GM21423 (cell line): ENCODE results near the gene CAPN14.

Source experiments
- ATAC-seq: cut with Tn5 transposase; IDR thresholded peaks from one replicate; pipeline ENCODE4 v1.9.1; 2021; ENCODE audit warnings: mild to moderate bottlenecking, moderate library complexity; ENCODE audit not compliant: unreplicated experiment

Gene CAPN14, protein sequence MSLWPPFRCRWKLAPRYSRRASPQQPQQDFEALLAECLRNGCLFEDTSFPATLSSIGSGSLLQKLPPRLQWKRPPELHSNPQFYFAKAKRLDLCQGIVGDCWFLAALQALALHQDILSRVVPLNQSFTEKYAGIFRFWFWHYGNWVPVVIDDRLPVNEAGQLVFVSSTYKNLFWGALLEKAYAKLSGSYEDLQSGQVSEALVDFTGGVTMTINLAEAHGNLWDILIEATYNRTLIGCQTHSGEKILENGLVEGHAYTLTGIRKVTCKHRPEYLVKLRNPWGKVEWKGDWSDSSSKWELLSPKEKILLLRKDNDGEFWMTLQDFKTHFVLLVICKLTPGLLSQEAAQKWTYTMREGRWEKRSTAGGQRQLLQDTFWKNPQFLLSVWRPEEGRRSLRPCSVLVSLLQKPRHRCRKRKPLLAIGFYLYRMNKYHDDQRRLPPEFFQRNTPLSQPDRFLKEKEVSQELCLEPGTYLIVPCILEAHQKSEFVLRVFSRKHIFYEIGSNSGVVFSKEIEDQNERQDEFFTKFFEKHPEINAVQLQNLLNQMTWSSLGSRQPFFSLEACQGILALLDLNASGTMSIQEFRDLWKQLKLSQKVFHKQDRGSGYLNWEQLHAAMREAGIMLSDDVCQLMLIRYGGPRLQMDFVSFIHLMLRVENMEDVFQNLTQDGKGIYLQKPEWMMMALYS

DNA sequence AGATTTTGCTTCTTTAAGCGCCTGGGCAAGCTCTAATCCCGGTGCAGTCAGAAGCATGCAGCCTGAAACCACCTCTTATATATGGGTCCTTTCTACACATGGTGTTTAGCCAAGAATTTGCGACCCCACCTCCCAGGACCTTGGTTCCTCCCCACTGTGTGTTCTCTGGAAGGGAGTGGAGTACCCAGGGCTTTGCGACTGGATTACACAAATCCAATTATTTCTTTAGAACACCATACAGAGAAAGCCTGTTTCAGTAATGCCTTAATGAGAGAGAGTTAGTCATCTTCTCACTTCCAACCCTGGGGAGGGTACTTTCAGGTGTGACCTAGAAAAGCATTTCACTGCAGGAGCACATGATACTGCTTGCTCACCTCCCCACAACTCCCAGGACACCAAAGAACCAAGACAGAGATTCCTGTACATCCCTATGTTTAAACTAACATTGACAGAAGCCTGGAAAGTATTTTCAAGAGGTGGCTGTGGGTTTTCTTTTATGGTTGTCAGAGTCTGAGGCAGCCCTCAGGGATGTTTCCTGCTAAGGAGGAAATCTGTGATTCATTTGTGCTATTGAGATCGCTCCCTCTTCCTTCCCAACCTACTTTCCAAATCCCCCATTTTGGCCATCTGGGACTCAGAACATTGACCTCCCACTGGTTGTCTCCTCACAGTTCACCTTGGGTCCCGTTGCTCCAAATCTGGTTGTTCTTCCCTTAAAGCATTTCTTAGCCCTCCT is at the start of gene CAPN14:
Gene CAPN14, minus strand, starts transcription at position 51 of the 736 bp plus-strand sequence. CDS start 12,068 bp downstream, outside the sequence.
- ATAC-seq = no peak

DNA sequence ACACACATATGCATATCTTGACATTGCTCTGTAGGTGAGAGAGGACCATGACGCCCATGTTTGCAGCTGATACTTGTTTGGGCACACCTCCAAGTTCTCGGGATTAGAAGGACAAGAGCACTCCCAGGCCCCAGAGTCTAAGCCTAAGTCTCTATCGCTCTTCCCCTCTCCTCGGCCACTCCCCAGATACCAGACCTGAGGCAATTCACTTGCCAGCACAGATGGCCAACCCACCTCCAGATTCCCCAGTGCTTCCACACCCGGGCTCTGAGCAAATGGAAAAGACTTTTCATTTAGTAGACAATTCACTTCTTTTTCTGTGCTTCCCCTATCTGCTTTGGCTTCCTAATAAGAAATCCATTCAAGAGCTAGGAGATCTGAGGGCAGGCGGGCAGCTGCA is 49.5 kb upstream of the CAPN14 start:
- ATAC-seq = no peak

DNA sequence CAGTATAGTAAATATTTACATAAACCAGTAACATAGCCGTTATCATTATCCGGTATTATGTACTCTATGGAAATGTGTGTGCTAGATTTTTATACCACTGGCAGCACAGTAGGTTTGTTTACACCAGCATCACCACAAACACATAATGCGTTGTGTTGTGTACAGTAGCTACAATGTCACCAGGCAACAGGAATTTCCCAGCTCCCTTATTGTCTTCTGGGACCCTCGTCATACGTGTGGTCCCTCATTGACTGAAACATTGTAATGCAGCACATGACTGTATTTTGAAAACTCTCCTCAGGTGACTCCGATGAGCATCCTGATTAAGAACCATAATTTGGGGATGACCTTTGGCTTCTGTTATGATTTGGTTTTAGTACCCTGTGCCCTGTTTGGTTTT is 47.9 kb upstream of the CAPN14 start:
- no peak for ATAC-seq

DNA sequence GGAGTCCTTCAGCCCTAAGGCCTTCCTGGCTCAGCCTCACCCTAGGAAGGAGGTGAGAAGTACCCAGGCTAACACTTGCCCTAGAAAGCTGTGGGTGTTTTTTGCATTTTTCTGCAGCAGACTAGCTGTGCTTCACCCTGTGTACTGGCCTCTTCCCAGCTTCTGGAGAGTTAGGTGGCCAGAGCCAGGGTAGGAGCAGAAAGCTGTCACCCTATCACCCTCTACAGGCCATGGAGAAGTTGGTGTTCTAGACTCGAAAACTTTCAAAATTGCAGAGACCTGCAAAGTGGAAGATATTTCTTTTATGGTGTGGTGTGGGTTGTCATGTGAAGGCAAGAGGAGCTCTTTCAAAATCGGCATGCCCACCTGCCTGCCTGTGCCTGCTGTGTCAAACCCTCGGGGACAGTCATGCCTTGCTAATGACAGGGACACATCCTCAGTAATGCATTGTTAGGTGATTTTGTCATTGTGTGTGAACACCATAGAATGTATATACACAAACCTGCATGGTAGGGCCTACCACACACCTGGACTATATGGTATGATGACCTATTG is 46.4 kb upstream of the CAPN14 start:
- ATAC-seq = no peak

DNA sequence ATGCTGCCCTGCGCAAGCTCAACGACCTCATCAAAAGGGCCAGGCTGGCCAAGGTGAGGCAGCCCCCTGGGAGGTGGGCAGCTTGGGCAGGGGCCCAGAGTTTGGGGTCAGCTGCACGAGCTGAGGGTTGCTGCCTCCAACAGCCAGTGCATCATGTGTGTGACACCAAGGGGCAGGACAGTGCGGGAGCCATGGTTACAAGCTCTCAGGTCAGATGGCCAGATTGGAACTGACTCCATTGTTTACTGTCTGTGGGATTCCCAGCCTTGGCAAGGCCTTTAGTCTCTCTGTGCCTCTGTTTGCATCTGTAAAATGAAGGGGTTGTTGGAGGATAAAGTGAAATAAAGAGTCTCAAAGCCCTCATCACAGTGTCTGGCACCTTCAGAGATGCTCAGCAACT is 43.6 kb upstream of the CAPN14 start:
- ATAC-seq = no peak

DNA sequence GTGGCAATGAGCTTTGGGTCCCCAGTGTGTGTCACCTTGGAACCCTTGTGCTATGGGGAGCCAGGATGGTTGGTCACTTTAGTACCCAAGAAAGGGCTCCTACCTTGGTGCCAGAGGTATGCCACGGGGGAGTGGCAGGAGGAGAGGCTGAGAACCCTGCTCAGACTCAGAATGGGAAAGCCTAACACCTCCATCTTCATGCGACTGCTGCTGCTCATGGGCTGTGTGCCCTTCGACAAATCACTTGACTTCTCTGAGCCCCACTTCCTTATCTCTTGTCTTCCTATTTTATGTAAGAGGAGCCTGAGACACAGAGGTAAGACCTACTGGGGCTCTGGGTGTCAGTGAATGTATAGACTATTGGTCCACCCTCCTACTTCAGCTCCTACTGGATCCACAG is 41.8 kb upstream of the CAPN14 start:
- no peak for ATAC-seq

DNA sequence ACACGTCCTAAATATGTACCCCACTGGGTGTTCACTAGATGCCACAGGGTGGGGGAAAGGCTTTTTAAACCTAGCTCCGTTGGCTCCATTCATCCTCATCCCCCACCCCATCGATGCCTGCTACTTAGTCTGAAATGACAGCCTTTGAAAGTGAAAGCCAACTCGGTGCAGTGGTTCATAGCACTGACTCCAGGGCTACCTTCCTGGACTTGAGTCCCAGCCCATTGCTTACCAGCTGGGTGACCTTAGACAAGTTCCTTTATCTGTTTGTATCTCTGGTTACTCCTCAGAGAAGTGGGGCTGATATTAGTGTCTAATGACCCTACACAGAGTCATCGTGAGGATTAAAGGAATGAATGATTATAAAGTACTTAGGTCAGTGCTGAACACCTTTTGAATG is 41.0 kb upstream of the CAPN14 start:
- peak; percentile 37 for ATAC-seq

DNA sequence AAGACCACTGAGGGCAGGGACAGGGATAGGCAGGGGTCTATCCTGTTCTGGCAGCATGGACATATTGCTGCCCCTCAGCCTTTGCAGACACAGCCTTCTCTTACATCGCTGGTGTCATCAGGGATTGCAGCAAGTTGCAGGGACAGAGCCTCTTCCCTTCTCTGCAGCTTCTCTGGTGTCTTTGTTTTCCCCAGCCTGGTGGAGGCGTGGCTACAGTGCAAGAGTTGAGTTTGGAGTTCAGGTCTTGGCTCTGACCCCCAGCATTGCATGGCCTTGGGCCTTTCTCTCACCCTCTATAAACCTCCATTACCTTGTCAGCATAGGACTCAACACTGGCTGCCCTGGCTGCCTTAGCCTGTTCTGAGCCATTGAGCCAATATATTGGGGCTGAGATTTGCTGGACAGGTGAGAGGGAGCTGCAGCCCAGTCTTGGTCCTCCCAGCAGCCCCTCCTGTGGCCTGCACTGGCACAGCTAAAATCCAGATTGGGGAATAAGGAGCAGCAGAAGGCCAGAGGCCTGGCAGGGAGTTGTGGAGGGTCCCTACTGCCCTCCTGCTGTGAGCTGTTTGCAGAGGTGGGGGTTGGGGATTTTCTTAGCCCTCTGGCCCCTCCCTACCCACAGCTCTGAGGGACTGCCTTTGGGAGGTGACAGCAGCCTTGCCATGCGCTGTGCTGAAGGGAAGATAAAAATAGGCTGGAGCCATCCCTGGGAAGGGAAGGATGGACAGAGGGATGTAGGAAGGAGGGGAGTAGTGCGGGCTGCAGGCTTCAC is 39.5 kb upstream of the CAPN14 start:
- peak; percentile 11 for ATAC-seq

DNA sequence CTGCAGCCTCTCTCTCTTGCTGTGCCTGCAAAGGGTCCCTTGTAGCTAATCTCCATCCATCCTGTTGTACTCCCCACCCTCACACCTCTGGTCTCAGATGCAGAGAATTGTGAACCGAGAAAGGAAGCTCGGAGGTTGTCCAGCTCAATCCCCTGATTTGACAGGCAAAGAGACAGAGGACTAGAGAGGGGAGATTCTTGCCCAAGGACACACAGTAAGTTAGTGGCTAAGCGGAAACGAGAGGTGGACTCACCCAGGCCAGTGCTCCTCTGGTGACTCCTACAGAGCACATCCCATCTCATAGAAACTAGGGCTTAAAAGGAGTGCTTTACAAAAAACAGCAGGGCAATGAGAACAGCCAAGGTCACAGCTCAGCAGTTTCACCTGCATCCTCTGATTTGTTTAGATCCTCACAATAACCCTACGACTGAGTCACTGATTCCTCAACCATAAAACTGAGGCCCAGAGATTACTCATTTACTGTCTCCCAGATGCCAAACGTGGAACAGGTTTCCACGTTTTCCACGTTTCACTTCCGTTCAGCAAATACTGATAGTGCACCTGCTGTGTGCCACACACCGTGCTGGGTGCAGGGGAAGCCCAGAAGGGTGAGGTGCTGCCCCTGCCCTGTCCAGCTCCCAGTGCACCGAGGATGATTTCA is 38.7 kb upstream of the CAPN14 start:
- ATAC-seq = peak; percentile 67

DNA sequence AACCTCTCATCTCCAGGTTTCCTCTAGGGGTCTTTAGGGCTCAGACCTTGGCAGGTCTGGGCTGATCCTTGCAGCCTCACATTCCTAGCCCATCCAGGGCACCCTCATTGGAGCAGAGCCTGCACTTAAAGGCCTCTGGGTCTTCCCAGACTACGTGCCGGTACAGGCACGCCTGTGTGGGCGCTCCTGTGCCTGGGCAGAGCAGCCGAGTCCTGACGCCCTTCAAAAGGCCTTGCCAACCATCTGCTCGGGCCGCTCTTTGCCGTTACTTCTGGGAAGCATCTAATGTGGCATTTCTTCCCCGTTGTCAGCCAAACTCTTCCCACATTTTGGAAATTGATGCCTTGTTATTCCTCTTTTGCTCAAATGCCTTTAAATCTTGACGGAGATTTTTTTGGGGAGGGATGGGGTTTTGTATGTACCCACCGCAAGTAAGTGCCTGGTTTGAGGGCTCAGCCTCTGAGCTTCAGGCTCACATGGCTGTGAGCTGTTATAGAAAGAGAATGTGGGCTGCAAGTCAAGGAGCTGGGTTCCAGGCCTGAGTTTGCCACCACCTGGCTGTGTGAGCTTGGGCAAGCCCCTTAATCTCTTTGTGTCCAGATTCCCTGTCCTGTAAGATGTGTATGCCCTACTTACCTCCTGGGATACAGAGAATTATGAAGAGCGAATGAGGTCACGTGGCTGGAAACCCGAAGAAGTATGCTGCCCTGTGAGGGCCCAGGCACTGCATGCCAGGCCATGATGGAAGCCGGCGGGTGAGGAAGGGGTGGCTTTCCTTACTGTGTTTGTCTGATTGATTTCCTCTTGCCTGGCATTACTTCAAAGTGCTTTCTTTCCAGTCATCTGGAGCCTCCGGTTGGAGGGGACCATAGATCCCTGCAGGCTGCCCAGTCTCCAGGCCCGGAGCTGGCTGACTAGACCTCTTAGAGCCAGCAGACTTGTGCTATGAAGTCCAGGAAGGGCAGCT is 37.2 kb upstream of the CAPN14 start:
- ATAC-seq = no peak

DNA sequence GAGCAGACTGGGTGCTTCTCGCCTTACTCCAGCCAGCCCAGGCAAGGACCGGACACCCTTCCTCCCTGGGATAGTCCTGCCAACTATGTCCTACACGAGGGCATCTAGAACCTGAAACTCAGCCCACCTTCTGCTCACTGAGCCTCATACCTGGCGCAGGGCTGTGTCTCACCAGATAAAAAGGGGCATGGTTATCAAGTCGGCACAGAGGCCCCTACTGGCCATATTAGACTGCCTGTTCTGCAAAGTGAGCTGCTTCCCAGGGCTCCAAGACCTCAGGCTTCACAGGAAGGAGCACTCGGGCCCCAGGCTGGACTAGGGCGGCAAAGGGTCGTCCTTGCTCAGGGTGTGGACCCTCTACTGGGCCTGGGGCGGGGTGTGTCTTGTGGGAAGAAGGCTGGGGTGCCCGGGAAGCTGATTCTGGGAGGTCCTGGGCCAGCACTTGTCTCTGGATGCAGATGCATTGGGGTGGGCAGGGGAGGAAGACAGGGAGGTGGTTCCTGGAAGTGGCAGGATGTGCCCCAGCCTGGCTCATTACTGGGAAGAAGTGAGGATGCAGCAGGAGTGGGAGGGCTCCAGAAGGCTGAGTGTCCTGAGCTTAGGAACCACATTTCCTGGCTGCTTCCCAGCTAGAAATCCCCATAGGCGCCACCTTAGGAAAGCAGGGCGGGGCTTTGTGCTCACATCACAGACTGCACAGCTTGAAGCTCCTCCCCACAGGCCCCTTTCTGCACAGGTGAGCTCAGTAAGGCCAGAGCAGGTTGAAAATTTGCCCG is 36.2 kb upstream of the CAPN14 start:
- no peak for ATAC-seq

DNA sequence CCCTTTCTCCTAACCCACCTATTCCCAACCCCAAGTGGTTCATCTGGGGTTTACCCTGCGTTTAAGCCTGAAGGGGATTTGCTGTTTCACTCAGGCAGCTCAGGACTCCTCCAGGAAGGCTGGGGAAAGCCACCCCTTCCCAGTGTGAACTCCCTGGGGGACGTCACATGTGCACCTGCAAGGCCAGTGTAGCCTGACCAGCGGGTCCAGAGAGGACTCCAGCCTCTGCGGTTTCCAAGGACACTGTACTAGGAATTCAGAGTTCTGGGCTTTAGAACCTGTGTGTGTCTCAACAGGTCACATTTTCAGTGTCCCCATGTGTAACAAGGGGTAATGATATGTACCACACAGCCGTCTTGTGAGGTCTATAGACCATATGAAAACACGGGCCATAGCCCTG is 34.5 kb upstream of the CAPN14 start:
- ATAC-seq = no peak

DNA sequence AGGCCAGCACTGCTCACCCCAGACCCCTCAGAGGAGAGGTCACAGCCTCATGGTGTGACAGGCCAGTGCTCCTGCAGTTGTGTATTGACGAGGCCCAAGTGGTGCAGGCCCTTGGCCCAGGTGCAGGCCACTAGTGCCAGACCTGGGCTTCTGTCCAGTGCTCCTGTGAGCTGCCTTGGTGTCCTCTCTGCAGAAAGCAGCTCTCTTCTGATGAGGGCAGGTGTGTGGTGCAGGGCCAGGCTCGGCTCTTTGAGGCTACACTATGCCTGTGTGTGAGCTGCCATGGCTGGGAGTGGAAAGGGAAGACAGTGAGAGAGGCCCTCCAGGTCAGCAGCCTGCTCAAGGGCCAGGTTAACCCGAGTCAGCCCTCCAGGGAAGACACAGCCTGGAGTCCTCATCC is 33.7 kb upstream of the CAPN14 start:
- ATAC-seq = no peak

DNA sequence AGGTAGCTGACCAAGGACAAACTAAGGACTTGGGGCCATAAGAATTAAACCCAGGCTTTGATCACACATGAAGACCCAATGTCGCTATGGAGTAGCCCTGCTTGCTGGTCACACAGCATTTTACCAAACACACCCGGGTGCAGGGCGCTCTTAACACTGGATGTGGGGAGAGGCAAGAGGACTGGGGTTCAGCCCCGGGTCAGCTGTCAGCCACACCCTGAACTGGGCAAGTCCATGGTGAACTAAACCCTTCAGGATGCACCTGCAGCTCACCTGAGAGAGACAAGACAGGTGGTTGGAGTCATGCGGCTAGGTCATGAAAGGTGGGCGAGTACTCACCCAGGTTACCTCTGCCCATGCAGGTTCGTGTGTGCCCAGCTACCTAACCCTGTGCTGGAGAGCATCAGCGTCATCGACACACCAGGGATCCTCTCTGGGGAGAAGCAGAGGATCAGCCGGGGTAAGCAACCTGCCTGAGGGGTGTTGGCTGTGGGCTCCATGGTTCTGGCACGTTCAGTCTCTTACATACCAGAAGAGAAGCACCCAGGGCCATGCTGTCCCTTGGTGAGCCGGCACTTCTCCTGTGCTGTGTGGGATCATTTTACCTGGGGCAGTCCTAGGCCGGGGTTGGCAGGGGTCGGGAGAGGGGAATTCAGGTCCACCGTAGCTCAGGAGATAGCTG is 31.8 kb upstream of the CAPN14 start:
- ATAC-seq = no peak

DNA sequence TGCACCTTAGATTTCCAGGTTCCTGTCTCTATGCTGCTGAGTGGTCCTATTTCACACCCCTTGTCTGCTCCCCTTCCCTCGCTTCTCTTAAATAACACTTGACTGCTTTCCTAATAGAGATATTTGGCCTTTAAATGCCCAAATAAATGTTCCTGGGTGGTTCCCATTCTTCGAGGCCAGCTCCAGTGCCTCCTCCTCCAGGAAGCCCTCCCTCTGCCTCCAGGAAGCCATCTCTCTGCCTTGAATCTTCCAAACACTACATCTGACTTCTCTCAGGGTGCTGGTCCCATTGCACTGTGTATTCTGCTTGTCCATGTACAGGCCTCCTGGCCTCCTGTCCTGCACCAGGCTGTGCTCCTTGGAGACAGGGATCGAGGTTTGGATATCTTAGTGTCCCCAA is 30.8 kb upstream of the CAPN14 start:
- no peak for ATAC-seq

DNA sequence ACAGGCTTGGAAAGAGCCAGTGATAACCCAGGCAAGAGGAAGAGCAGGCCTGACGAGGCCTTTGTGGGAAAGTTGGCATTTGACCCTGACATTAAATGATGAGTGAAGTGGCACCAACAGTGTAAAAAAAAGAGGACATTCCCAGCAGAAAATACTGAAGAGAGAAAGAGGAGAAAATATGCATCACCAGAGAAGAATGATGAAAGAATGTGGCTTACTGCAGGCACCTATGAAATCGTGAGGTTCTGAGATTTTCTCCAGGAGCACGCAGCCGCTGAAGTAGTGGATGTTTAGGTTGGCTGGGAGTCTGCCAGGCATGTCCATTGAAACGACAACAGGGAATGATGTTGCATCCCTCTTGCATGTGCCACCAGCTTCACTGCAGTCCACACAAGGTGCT is 30.4 kb upstream of the CAPN14 start:
- ATAC-seq = no peak

DNA sequence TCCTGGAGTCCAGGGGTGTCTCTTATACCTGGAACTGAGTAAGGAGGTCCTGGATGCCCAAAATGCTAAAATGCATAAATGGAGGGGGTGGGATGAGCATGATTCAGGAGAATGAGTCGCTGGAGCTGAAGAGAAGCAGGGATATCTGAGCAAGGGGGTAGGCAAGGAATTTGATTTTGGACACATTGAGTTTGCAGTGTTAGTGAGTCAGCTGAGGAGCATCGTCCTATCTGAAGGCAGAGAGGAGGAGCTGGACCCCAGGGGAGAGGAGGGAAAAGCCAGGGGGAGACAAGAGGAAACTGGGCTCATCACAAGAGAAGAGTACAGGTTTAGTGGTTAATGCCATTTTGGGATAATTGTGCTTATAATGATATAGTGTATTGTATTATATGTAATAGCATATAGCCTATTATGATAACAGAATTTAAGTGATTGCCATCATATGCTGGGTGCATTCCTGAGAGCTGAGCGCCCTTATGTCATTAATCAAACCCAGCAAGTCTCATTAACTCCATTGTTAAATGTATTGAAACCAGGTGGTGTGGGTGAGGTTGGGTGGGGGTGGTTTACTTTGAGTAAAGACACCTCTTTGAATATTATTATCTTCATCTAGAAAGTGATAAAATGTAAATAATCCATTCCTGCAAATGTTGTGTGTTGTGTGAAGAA is 29.0 kb upstream of the CAPN14 start:
- no peak for ATAC-seq
